HepG2 (cell line): ENCODE measurements around the gene NEURL4. TPM values are rescaled to one million over a fixed set of nuclear protein-coding genes. Genes with fewer than 3 reads are reported as not detected.
A peak's percentile ranks its signal among the peaks of the same experiment; 100 is the strongest.

Experiments
- ARHGAP35 ChIP-seq: sonication (generic); formaldehyde crosslinking; IDR thresholded peaks from 2 replicates; pipeline ENCODE4 v1.9.0; 2022; ENCODE audit warnings: mild to moderate bottlenecking, inconsistent platforms, moderate library complexity, missing genetic modification reagents, borderline replicate concordance
- ATM ChIP-seq: fragments of 450-650 bp; IDR thresholded peaks from 2 replicates; pipeline ENCODE4 v1.7.1; 2017; ENCODE audit warnings: mild to moderate bottlenecking, borderline replicate concordance
- CENPT ChIP-seq: sonication (generic); formaldehyde crosslinking; IDR thresholded peaks from 2 replicates; pipeline ENCODE4 v1.8.0; 2022; ENCODE audit warnings: low read depth, mild to moderate bottlenecking, moderate library complexity, missing genetic modification reagents
- FOXK2 ChIP-seq: fragments of 450-650 bp; IDR thresholded peaks from 2 replicates; pipeline ENCODE4 v1.6.1; 2016
- GATAD2A ChIP-seq: IDR thresholded peaks from 2 replicates; pipeline ENCODE4 v1.6.1; 2016
- KLF11 ChIP-seq: IDR thresholded peaks from 2 replicates; pipeline ENCODE4 v1.6.1; 2016; ENCODE audit warnings: missing compliant biosample characterization
- MTF1 ChIP-seq: sonication (generic); formaldehyde crosslinking; IDR thresholded peaks from 2 replicates; pipeline ENCODE4 v1.5.0; 2020; ENCODE audit warnings: missing genetic modification reagents
- MXI1 ChIP-seq: IDR thresholded peaks from 3 replicates; pipeline ENCODE4 v1.6.1; 2012; ENCODE audit warnings: low read depth, low read length, inconsistent platforms, borderline replicate concordance
- RFXANK ChIP-seq: IDR thresholded peaks from 2 replicates; pipeline ENCODE4 v1.6.1; 2016
- SNAPC2 ChIP-seq: sonication (generic); formaldehyde crosslinking; IDR thresholded peaks from 2 replicates; pipeline ENCODE4 v1.8.1; 2022; ENCODE audit warnings: mild to moderate bottlenecking, missing genetic modification reagents
- SP140L ChIP-seq: sonication (generic); formaldehyde crosslinking; IDR thresholded peaks from 2 replicates; pipeline ENCODE4 v1.4.0; 2020; ENCODE audit warnings: missing genetic modification reagents, borderline replicate concordance
- STAT5B ChIP-seq: sonication (generic); formaldehyde crosslinking; IDR thresholded peaks from 2 replicates; pipeline ENCODE4 v1.4.0; 2020; ENCODE audit warnings: missing genetic modification reagents
- ZBTB20 ChIP-seq: sonication (generic); formaldehyde crosslinking; IDR thresholded peaks from 2 replicates; pipeline ENCODE4 v1.8.1; 2023; ENCODE audit warnings: missing genetic modification reagents, low read depth, mild to moderate bottlenecking, borderline replicate concordance
- ZNF205 ChIP-seq: IDR thresholded peaks from 2 replicates; pipeline ENCODE4 v1.6.1; 2018; ENCODE audit warnings: missing biosample characterization, missing genetic modification reagents
- ZNF3 ChIP-seq: IDR thresholded peaks from 2 replicates; pipeline ENCODE4 v1.7.0; 2017; ENCODE audit warnings: inconsistent platforms
- ZNF354B ChIP-seq: sonication (generic); formaldehyde crosslinking; IDR thresholded peaks from 2 replicates; pipeline ENCODE4 v1.8.0; 2022; ENCODE audit warnings: mild to moderate bottlenecking, missing genetic modification reagents
- ZNF567 ChIP-seq: sonication (generic); formaldehyde crosslinking; IDR thresholded peaks from 2 replicates; pipeline ENCODE4 v1.8.1; 2023; ENCODE audit warnings: mild to moderate bottlenecking, missing genetic modification reagents, borderline replicate concordance
- ZNF616 ChIP-seq: sonication (generic); formaldehyde crosslinking; IDR thresholded peaks from 2 replicates; pipeline ENCODE4 v1.5.0; 2020; ENCODE audit warnings: low read depth, mild to moderate bottlenecking, missing genetic modification reagents
- ZNF687 ChIP-seq: sonication (generic); formaldehyde crosslinking; IDR thresholded peaks from 2 replicates; pipeline ENCODE4 v1.5.1; 2020; ENCODE audit warnings: mild to moderate bottlenecking, missing genetic modification reagents, moderate library complexity
- ZNF709 ChIP-seq: sonication (generic); formaldehyde crosslinking; IDR thresholded peaks from 2 replicates; pipeline ENCODE4 v1.5.0; 2020; ENCODE audit warnings: mild to moderate bottlenecking, missing genetic modification reagents
- polyA plus RNA-seq, 8 experiments: library from polyadenylated mRNA; depleted of rRNA in 3 of 8; stranded (reverse) in 7 of 8; unstranded in 1 of 8; fragments of >200 nt; fragmentation: Illumina TruSeq in 4 of 8; extraction: Trizol in 4 of 8; gene quantifications; 2 replicates each; pipeline versions ENCODE4 v1.2.1 to v1.2.3, GENCODE V29; 2011 to 2016; ENCODE audit warnings: low read depth in 4 of 8, missing spikeins in 1 of 8, mixed read lengths in 1 of 8; ENCODE audit not compliant: insufficient read depth in 1 of 8
- total RNA-seq, 5 experiments: library from RNA; depleted of rRNA; stranded (reverse); fragments of >200 nt; fragmentation: Illumina TruSeq; extraction: Trizol; gene quantifications; 2 replicates each; pipeline ENCODE4 v1.2.3, GENCODE V29; 2016; ENCODE audit warnings: low read depth in 1 of 5
- TF ChIP-seq, protein P1 (sequence below): sonication (generic); formaldehyde crosslinking; conservative IDR thresholded peaks from 2 replicates; pipeline ENCODE4 v1.4.0; 2020; ENCODE audit warnings: missing genetic modification reagents
- TF ChIP-seq, protein P2 (sequence below): sonication (generic); formaldehyde crosslinking; IDR thresholded peaks from 2 replicates; pipeline ENCODE4 v1.4.0; 2020; ENCODE audit warnings: missing genetic modification reagents

NEURL4 gene
- total and polyA plus RNA-seq, 2 of the 13 experiments (the other 11 are each of a cell fraction or from before 2014, with no cell fraction given), result 14.8 to 15.7 TPM

- TF ChIP-seq SNAPC2 (CRISPR knock-in tag) (no peak), ZBTB20 (CRISPR knock-in tag) (0 out of 2 replicates have a peak, but pooled peaks have one; percentile 34), MXI1 (peak; percentile 78; the same call in 2 of the 3 replicates), FOXK2 (peak; percentile 72; the same call in 1 of the 2 replicates), SP140L (CRISPR knock-in tag) (no peak), ATM (no peak), ZNF205 (0 out of 2 replicates have a peak, but pooled peaks have one; percentile 39), ZNF709 (CRISPR knock-in tag) (0 out of 2 replicates have a peak, but pooled peaks have one; percentile 24), KLF11 (no peak), RFXANK (no peak), ZNF567 (CRISPR knock-in tag) (no peak), MTF1 (CRISPR knock-in tag) (no peak), ZNF3 (CRISPR knock-in tag) (no peak), ZNF354B (no peak), GATAD2A (CRISPR knock-in tag) (peak; percentile 46; the same call in 1 of the 2 replicates), CENPT (CRISPR knock-in tag) (no peak), ARHGAP35 (no peak), STAT5B (CRISPR knock-in tag) (no peak), ZNF616 (CRISPR knock-in tag) (no peak), ZNF687 (CRISPR knock-in tag) (peak; percentile 73)
- TF ChIP-seq, protein P1, sequence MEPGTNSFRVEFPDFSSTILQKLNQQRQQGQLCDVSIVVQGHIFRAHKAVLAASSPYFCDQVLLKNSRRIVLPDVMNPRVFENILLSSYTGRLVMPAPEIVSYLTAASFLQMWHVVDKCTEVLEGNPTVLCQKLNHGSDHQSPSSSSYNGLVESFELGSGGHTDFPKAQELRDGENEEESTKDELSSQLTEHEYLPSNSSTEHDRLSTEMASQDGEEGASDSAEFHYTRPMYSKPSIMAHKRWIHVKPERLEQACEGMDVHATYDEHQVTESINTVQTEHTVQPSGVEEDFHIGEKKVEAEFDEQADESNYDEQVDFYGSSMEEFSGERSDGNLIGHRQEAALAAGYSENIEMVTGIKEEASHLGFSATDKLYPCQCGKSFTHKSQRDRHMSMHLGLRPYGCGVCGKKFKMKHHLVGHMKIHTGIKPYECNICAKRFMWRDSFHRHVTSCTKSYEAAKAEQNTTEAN, result no peak
- TF ChIP-seq, protein P2, sequence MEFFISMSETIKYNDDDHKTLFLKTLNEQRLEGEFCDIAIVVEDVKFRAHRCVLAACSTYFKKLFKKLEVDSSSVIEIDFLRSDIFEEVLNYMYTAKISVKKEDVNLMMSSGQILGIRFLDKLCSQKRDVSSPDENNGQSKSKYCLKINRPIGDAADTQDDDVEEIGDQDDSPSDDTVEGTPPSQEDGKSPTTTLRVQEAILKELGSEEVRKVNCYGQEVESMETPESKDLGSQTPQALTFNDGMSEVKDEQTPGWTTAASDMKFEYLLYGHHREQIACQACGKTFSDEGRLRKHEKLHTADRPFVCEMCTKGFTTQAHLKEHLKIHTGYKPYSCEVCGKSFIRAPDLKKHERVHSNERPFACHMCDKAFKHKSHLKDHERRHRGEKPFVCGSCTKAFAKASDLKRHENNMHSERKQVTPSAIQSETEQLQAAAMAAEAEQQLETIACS, result no peak
Measured at GRCh38 chr17:7306911-7307685, 22.0 kb downstream of the NEURL4 start, which contains the start of gene EIF5A (continued).
